Inflammatory macrophage (primary cell): ENCODE data around the gene PDZRN4.

Experiments used
- DNase-seq, 2 donors: peaks; one replicate each; pipeline ENCODE4 v3.0.0-alpha.2; 2020 to 2022

PDZRN4 gene

DNA sequence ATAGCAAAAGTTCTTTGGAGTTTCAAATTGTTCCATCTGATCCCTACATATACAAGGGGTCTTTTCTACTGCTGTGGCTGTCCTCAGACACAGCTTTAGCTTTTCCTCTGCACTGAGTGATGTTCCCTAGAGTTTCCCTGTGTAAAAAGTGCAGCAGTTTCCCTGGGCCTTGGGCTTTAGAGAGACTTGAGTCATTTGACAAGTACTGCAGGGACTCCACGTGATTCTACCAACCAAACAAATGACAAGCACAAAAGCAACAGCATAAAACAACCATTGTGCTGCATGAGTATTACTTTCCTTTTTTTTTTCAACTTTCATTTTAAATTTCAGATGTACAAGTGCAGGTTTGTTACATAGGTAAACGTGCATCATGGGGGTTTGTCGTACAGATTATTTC, 272.8 kb downstream of the PDZRN4 start:
- DNase-seq, result no peak

DNA sequence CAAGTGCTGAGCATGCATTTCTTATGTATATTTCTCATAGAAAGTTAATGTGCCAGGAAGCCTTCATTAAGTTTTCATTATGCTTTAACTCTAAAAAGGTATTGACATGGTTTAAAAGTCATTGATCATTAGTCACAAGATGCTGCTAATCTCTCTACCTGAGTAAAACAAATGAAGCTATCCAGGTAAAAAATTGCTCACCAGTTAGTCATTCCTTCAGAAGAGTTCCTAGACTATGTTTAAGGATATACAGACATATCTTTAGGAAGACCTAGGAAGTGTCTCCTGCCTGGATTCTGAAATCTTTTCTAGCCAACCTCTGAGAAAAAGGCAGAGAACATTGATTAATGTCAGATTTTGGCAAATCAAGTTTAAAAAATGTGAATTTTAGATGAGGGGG, 274.2 kb downstream of the PDZRN4 start:
- DNase-seq, result no peak

GRCh38 chr12:41465526-41465925, 277.4 kb downstream of the PDZRN4 start:
- no peak for DNase-seq

GRCh38 chr12:41466300-41466699, 278.2 kb downstream of the PDZRN4 start:
- DNase-seq, result no peak

DNA sequence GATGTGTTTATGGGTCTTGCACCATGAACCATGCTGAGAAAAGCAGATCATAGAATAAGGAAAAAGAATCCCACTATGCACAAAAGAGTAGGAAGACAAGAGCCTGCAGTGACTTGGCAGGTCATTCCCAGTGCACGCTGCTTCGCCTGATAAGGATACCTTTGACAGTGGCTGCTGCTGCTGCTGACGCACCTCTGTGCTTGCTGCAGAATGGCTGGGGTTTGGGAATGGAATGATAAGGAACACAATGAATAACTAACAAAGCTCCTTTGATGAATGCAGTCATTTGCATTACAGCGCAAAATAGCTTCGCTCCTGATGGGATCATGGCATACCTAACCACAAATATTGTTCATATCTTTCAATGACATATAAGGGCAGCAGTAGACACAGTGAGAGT, 278.7 kb downstream of the PDZRN4 start:
- no peak for DNase-seq

DNA sequence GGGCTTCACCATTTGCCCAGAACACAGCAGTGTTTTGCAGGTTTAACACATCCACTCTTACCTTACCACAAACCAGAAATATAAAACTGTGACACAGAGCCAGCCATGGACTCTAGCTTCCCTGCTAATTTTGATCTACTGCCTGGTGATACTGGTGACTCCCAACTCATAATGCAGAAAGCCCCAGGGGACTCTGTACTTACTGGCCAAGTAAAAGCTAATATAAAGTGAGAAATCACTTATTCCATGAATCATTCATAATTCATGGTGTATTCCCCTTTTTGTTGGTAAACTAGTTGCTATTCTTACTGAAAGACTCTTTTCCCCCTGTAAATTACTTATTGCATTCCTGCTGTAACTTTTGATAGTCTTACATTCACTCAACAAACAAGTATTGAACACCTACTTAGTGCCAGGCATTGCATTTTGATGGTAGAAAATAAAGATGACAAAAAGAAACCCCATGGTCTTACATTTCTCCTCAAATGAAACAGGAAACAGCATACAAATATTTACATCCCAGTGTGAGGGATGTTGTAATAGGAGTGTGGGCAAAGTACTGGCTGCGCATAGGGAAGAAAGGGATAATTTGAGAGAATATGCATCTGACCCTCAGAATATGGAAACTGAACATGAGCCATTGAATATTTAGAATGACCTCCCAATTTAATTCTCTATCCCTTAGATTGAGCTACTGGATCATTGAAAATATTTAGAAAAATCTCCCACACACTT, 279.6 kb downstream of the PDZRN4 start:
- peak; percentile 49 to 52 for DNase-seq

DNA sequence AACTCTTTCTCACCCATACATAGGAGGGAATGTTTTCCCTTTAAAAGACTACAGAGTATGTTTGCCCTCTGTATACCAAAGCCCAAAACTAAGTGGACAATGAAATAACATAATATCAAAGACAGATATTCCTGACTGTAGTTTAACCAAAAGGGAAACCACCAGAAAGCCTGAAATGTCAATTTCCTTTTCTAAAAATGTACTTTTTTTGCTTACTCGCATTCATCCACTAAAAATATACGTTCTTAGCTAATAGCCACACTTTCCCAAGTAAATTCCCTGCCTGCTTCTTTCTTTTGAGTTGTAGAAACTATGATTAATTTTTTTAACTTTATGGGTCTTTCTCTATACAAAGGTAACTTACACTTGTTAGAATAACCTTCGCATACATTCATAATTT, 280.2 kb downstream of the PDZRN4 start:
- DNase-seq, result no peak

DNA sequence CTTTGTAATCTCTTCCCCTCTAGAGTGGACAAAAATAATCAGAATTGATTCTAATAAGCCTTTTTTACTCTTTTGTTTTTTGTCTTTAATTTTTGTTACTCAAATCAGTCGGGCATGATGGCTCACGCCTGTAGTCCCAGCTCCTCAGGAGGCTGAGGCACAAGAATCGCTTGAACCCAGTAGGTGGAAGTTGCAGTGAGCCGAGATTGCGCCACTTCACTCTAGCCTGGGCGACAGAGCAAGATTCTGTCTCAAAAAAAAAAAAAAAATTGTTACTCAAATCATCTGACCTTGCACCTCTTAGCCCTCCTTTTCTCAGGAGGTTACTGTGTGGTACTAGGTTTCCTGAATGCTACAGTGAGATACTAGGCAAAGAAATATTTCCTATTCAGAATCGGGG, 280.6 kb downstream of the PDZRN4 start:
- peak in 1 of 2 donors; percentile 18 for DNase-seq

- no peak for DNase-seq
Observed at GRCh38 chr12:41473441-41473840, 285.3 kb downstream of the PDZRN4 start.

GRCh38 chr12:41474001-41474400, 285.9 kb downstream of the PDZRN4 start:
- DNase-seq, result no peak

- DNase-seq, result no peak
Observed at GRCh38 chr12:41476499-41477439, 288.6 kb downstream of the PDZRN4 start.

- DNase-seq, result no peak
Observed at GRCh38 chr12:41479426-41479825, 291.3 kb downstream of the PDZRN4 start.

- DNase-seq, result no peak
Observed at GRCh38 chr12:41485203-41485602, 297.1 kb downstream of the PDZRN4 start.

DNA sequence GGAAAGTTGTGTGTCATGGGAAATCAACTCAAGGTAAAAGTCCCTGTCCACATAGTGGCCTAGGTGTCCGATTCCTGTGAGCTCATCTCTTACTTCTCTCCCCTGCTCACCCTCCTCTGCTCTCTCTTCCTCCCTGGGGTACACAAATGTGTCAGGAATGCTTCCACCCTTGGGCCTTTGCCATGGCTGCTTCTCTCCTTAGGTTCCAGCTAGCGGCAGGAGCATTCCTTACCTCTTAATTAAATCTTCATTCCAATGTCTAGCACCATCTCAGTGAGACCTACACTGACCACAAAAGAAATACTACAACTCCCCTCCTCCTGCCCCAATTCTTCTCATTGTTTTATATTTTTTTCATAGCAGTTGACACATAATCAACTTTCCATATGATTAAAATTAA, 298.6 kb downstream of the PDZRN4 start:
- no peak for DNase-seq

DNA sequence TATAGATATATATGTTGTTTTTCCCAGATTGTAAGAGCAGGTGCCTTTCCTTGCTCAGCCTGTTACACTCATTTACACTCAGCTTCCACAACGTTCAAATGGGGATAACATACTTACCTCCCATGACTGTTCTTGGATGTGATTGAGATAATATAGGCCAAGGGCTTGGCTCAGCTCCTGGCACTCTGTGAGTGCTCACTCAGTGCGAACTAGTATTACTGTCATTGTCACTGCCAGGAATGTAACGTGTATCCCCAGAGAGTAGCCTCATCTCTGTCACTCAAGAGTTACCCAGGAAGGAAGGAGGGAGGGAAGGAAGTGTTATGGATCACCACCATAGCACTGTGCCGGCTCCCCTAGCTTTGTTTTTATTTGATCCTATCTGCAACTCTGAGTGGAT, 307.9 kb downstream of the PDZRN4 start:
- DNase-seq, result no peak

DNA sequence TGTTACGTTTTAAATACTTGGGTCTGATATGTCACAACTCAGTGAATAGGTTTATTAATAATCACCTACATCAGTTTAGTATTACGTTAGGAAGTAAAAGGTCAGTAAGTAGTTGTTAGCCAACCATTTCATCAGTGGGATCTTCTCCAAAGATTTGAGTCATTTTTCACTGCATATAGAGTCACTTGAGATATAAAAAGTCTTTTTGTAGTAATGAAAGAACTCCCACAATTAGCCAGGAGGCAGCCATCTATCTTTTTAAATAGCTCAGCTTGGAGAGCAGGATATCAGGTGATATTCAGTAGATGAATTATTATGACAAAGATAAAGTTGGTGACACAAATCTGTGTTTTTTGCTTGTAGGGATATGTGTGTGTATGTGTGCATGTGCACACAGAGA, 309.3 kb downstream of the PDZRN4 start:
- DNase-seq, result no peak

- no peak for DNase-seq
Observed at GRCh38 chr12:41504976-41505375, 316.9 kb downstream of the PDZRN4 start.

DNA sequence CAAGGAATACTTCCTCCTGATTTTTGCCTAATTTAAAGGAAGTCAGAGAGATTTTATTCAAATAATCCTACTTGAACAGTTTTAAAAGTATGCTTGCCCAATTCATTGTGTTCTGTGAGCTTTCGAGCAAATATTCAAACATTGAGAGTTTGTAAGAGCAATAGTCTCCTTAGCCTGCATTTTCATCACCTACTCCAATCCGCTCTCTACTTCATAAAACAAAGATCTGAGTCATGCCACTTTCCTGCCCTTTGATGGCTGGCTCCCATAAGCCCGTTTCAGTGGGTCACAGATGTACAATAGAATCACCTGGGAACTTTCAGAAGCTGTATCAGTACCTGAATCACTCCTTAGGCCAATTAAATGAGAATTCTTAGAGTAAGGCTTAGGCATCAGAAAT, 319.2 kb downstream of the PDZRN4 start:
- DNase-seq, result no peak

- peak; percentile 38 to 54 for DNase-seq
Observed at GRCh38 chr12:41509271-41510055, 321.3 kb downstream of the PDZRN4 start.

DNA sequence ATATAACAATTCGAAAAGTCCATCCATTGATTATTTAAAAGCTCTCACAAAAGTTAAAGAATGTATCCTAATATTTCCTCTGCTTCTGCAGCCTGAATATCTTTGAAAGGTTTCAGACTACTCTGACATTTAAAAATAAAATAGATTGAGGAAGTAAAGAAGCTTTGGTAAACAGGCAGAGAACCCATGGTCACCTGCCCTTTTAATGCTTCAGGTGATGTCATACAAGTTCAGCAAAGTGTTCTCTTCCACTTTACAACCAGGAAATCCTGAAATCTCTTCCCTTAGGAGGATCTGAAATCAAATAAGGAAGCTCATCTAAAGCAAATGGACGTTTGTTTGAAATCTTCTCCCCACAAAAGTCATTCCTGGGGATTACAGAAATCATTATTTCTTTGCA, 322.4 kb downstream of the PDZRN4 start:
- DNase-seq, result peak; percentile 42 to 51

- no peak for DNase-seq
Observed at GRCh38 chr12:41511247-41511646, 323.1 kb downstream of the PDZRN4 start.

DNA sequence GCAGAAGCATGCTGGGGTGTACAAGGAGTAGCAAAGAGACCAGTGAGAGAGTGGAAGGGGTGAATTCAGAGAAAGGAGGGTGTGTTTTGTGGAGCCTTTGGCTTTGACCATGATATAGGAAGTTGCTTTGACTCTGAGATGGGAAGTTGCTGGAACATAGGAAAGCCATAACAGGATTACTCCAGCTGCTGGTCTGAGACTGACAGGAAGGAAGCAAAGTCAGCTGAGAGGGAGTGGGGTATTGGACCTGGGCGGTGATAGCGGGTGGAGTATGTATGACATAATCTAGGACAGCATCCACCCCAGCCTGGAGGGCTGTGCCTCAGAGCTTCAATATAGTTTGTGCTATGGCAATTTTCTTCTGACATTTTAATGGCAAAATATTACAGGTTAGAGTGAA, 324.4 kb downstream of the PDZRN4 start:
- DNase-seq, result peak; percentile 55 to 69
